ENCODE data around the gene ERBB2. TPM values are rescaled to one million over a fixed set of nuclear protein-coding genes. Genes with fewer than 3 reads are reported as not detected.
A peak's percentile ranks its signal among the peaks of the same experiment; 100 is the strongest.

ERBB2 gene
- total and polyA plus RNA-seq, 4 experiments from 2014 or later = 0.55 to 4.5 (median 4.1) TPM; not detected in 1

- H3K27me3 Mint-ChIP-seq = no peaks in the 10 kb centered on the region
- POLR2A ChIA-PET (ENCODE audit: partially characterized antibody) = interaction anchor here (0.7 to 4.5 kb wide), 8 partner anchors 8 to 302 kb away, joined by 4 to 45 read pairs (median 7); partner anchors contain the start of genes IKZF3, MIEN1, PGAP3 and PNMT
- Histone ChIP-seq H3K27ac (ENCODE audit: low read depth, low read length) (no peak overlapping the region), H3K27me3 (ENCODE audit: insufficient read depth, low read length) (no peaks in the 10 kb centered on the region), H3K9me3 (ENCODE audit: control insufficient read depth in 1 of 2, low read length in 2 of 2) (no peaks in the 10 kb centered on the region), H3K36me3 (ENCODE audit: insufficient read depth, low read length) (no peaks in the 10 kb centered on the region), H3K4me3 (ENCODE audit: low read length in 2 of 2) (no peak overlapping the region), H3K4me1 (ENCODE audit: insufficient read depth, low read length) (peaks cover 61% of the 10 kb centered on the region)
- no peaks in the 10 kb centered on the region for H3K9me3 Mint-ChIP-seq
- no peak for DNase-seq
- peak overlapping the region; percentile 87 to 98 (median 97) for H3K27ac Mint-ChIP-seq
- H3K36me3 Mint-ChIP-seq = peaks cover 11 to 26% of the 10 kb centered on the region in 2 donors
- peaks cover 43 to 68% (median 56%) of the 10 kb centered on the region in 4 donors for H3K4me1 Mint-ChIP-seq
- CTCF ChIA-PET (ENCODE audit: partially characterized antibody) = interaction anchor here (0.7 to 3.3 kb wide), 11 partner anchors 8 to 57 kb away, joined by 3 to 26 read pairs (median 7); partner anchors contain the start of genes MIEN1 and PNMT
- peak overlapping the region in 2 of 8 donors; percentile 73 to 78 for H3K4me3 Mint-ChIP-seq
- intact Hi-C loops (cut with micrococcal nuclease) = loop anchor here (1.0 kb wide), 1 partner anchor 10 kb away; the partner anchor contains the start of gene PGAP3
Measured at GRCh38 chr17:39678340-39679116, 21.3 kb upstream of the ERBB2 start.

GRCh38 chr17:39679521-39680192 lies 20.2 kb upstream of the ERBB2 start:
- Histone ChIP-seq H3K27me3 (ENCODE audit: insufficient read depth, low read length) (no peaks in the 10 kb centered on the region), H3K36me3 (ENCODE audit: insufficient read depth, low read length) (no peaks in the 10 kb centered on the region), H3K9me3 (ENCODE audit: control insufficient read depth in 1 of 2, low read length in 2 of 2) (no peaks in the 10 kb centered on the region), H3K27ac (ENCODE audit: low read depth, low read length) (peak overlapping the region; percentile 54), H3K4me1 (ENCODE audit: insufficient read depth, low read length) (peaks cover 61% of the 10 kb centered on the region), H3K4me3 (ENCODE audit: low read length in 2 of 2) (no peak overlapping the region)
- H3K27ac Mint-ChIP-seq = peak overlapping the region; percentile 87 to 98 (median 97)
- H3K9me3 Mint-ChIP-seq = no peaks in the 10 kb centered on the region
- CTCF ChIA-PET (ENCODE audit: partially characterized antibody) = interaction anchor here (0.7 to 3.3 kb wide), 10 partner anchors 9 to 58 kb away, joined by 3 to 26 read pairs (median 7); partner anchors contain the start of genes MIEN1 and PNMT
- H3K4me1 Mint-ChIP-seq = peaks cover 43 to 68% (median 56%) of the 10 kb centered on the region in 4 donors
- DNase-seq = peak; percentile 48 to 66 (median 55)
- POLR2A ChIA-PET (ENCODE audit: partially characterized antibody) = interaction anchor here (0.7 to 4.5 kb wide), 9 partner anchors 9 to 301 kb away, joined by 4 to 45 read pairs (median 6); partner anchors contain the start of genes IKZF3, MIEN1, PGAP3 and PNMT
- no peaks in the 10 kb centered on the region for H3K27me3 Mint-ChIP-seq
- peak overlapping the region in 7 of 8 donors; percentile 56 to 79 (median 64) for H3K4me3 Mint-ChIP-seq
- intact Hi-C loops (cut with micrococcal nuclease) = loop anchor here (1.0 kb wide), 1 partner anchor 9 kb away; the partner anchor contains the start of gene PGAP3
- H3K36me3 Mint-ChIP-seq = peaks cover 19 to 33% of the 10 kb centered on the region in 2 donors

GRCh38 chr17:39683295-39683939 lies 16.4 kb upstream of the ERBB2 start:
- intact Hi-C loops (cut with micrococcal nuclease) = no loop called here
- Histone ChIP-seq H3K9me3 (ENCODE audit: control insufficient read depth in 1 of 2, low read length in 2 of 2) (no peaks in the 10 kb centered on the region), H3K4me3 (ENCODE audit: low read length in 2 of 2) (no peak overlapping the region), H3K27me3 (ENCODE audit: insufficient read depth, low read length) (no peaks in the 10 kb centered on the region), H3K27ac (ENCODE audit: low read depth, low read length) (no peak overlapping the region), H3K36me3 (ENCODE audit: insufficient read depth, low read length) (no peaks in the 10 kb centered on the region), H3K4me1 (ENCODE audit: insufficient read depth, low read length) (peaks cover 39% of the 10 kb centered on the region)
- ChIA-PET CTCF (ENCODE audit: partially characterized antibody) (interaction anchor here (1.8 to 3.0 kb wide), 2 partner anchors 29 to 47 kb away, joined by 7 to 8 read pairs; partner anchors contain the start of gene MIEN1), POLR2A (ENCODE audit: partially characterized antibody) (interaction anchor here (1.1 to 1.6 kb wide), 2 partner anchors 46 to 180 kb away, joined by 3 read pairs; no protein-coding TSS in a partner anchor)
- Mint-ChIP-seq H3K9me3 (no peaks in the 10 kb centered on the region), H3K27ac (no peak overlapping the region), H3K4me3 (peak overlapping the region in 1 of 8 donors; percentile 6), H3K4me1 (peaks cover 38 to 59% (median 46%) of the 10 kb centered on the region in 4 donors), H3K27me3 (no peaks in the 10 kb centered on the region), H3K36me3 (peaks cover 24 to 54% of the 10 kb centered on the region in 2 donors)
- DNase-seq = no peak

- no peak overlapping the region for H3K4me3 ChIP-seq (ENCODE audit: low read length in 2 of 2)
- no peak overlapping the region for H3K27ac ChIP-seq (ENCODE audit: low read depth, low read length)
- no peaks in the 10 kb centered on the region for H3K36me3 ChIP-seq (ENCODE audit: insufficient read depth, low read length)
- H3K4me1 ChIP-seq (ENCODE audit: insufficient read depth, low read length) = peaks cover 36% of the 10 kb centered on the region
- H3K4me1 Mint-ChIP-seq = peaks cover 32 to 55% (median 43%) of the 10 kb centered on the region in 4 donors
- H3K27me3 Mint-ChIP-seq = no peaks in the 10 kb centered on the region
- intact Hi-C loops (cut with micrococcal nuclease) = loop anchor here (5.0 kb wide), 1 partner anchor 47 kb away; the partner anchor contains the start of gene STARD3
- ChIA-PET CTCF (ENCODE audit: partially characterized antibody) (interaction anchor here (0.8 to 3.0 kb wide), 2 partner anchors 46 to 63 kb away, joined by 4 to 7 read pairs; partner anchors contain the start of gene MIEN1), POLR2A (ENCODE audit: partially characterized antibody) (interaction anchor here (0.7 kb wide), 1 partner anchor 14 kb away, joined by 3 read pairs; no protein-coding TSS in a partner anchor)
- H3K9me3 ChIP-seq (ENCODE audit: control insufficient read depth in 1 of 2, low read length in 2 of 2) = no peaks in the 10 kb centered on the region
- no peaks in the 10 kb centered on the region for H3K27me3 ChIP-seq (ENCODE audit: insufficient read depth, low read length)
- no peaks in the 10 kb centered on the region for H3K9me3 Mint-ChIP-seq
- no peak for DNase-seq
- H3K27ac Mint-ChIP-seq = peak overlapping the region in 1 of 7 donors; percentile 44
- H3K36me3 Mint-ChIP-seq = peaks cover 24 to 54% of the 10 kb centered on the region in 2 donors
- H3K4me3 Mint-ChIP-seq = no peak overlapping the region
Measured at GRCh38 chr17:39684369-39685192, 15.3 kb upstream of the ERBB2 start.

GRCh38 chr17:39687101-39687545 lies 12.7 kb upstream of the ERBB2 start:
- H3K27me3 ChIP-seq (ENCODE audit: insufficient read depth, low read length) = no peaks in the 10 kb centered on the region
- H3K4me3 Mint-ChIP-seq = peak overlapping the region; percentile 95 to 99 (median 98)
- peaks cover 24 to 41% of the 10 kb centered on the region in 2 donors for H3K36me3 Mint-ChIP-seq
- no peaks in the 10 kb centered on the region for H3K27me3 Mint-ChIP-seq
- ChIA-PET POLR2A (ENCODE audit: partially characterized antibody) (interaction anchor here (1.0 to 2.7 kb wide), 8 partner anchors 8 to 104 kb away, joined by 3 to 45 read pairs (median 6); partner anchors contain the start of genes ERBB2 and TCAP), CTCF (ENCODE audit: partially characterized antibody) (interaction anchor here (1.4 to 1.6 kb wide), 3 partner anchors 9 to 66 kb away, joined by 5 to 6 read pairs (median 6); partner anchors contain the start of gene MIEN1)
- H3K27ac ChIP-seq (ENCODE audit: low read depth, low read length) = peak overlapping the region; percentile 67
- no peaks in the 10 kb centered on the region for H3K36me3 ChIP-seq (ENCODE audit: insufficient read depth, low read length)
- peaks cover 21% of the 10 kb centered on the region for H3K4me1 ChIP-seq (ENCODE audit: insufficient read depth, low read length)
- intact Hi-C loops (cut with micrococcal nuclease) = loop anchor here (5.0 kb wide), 1 partner anchor 50 kb away; the partner anchor contains the start of gene STARD3
- H3K9me3 Mint-ChIP-seq = no peaks in the 10 kb centered on the region
- H3K27ac Mint-ChIP-seq = peak overlapping the region; percentile 94 to 99 (median 98)
- H3K9me3 ChIP-seq (ENCODE audit: control insufficient read depth in 1 of 2, low read length in 2 of 2) = no peaks in the 10 kb centered on the region
- peak overlapping the region in 1 of 2 donors; percentile 90 for H3K4me3 ChIP-seq (ENCODE audit: low read length in 2 of 2)
- DNase-seq = no peak
- peaks cover 19 to 38% (median 29%) of the 10 kb centered on the region in 4 donors for H3K4me1 Mint-ChIP-seq
